NCI-H1436 treated with DMSO at 0.1 percent for 48 hours (cell line): ENCODE measurements around the gene GOLGA6L7.
"Not testable (repeated sequence)": the region's sequence is repeated elsewhere in the genome, so short reads cannot be mapped to it uniquely, and the experiment has no call there.

Experiments used
- DNase-seq: peaks from one replicate; lab custom pipeline; 2025; lab: John Stamatoyannopoulos, UW

The GOLGA6L7 gene

DNA sequence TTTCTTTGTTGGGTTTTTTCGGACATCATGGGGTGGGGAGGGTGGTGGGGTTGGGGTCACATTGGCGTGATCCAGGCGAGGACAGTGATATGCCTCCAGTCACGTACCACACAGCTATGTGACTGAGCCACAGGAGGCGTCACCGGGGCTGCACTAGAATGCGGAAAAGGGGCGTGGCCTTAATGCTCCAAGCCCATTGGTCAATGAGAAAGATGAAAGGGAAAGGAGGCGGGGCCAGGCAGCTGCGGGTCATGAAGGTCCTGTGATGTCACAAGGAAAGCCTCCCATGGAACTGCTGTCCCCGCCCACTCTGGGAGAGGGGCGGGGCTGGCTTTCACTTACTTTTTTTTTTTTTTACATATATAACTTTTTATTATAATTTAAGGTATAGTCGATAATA, at the start of gene GOLGA6L7:
Gene GOLGA6L7, minus strand, starts transcription at position 124 of the 400 bp plus-strand sequence. Its CDS starts 95 bp downstream, at position 29.
- DNase-seq: not testable (repeated sequence)

DNA sequence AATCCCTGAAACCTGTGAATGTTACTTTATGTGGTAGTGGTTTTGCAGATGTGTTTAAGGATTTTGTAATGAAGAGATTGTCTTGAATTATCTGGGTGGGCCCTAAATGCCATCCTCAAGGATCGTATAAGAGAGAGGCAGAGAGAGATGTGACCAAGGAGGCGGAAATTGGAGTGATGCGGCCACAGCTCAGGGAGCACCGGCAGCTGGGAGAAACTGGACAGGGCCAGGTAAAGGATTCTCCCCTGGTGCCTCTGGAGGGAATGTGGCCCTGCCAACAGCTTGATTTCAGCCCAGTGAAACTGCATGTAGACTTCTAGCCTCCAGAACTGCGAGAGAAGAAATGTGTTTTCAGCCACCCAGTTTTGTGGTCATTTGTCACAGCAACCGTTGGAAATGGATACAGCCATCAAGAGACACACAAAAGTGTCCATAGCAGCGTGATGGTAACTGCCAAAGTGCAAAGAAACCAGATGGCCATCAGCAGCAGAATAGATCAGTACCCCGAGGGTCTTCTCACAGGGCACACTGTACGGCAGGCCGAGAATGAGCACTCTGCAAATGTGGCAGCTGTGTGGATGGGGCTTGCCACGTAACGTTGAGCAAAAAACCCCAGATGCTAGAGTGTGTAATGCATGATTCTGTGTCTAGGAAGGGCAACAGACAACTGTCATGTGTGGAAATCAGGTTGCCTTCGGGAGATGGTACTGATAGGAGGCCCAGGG, 49.6 kb upstream of the GOLGA6L7 start:
- no peak for DNase-seq

- DNase-seq: no peak
Measured at GRCh38 chr15:28896951-28897350, 48.5 kb upstream of the GOLGA6L7 start.

- no peak for DNase-seq
Measured at GRCh38 chr15:28895566-28895965, 47.1 kb upstream of the GOLGA6L7 start.

DNA sequence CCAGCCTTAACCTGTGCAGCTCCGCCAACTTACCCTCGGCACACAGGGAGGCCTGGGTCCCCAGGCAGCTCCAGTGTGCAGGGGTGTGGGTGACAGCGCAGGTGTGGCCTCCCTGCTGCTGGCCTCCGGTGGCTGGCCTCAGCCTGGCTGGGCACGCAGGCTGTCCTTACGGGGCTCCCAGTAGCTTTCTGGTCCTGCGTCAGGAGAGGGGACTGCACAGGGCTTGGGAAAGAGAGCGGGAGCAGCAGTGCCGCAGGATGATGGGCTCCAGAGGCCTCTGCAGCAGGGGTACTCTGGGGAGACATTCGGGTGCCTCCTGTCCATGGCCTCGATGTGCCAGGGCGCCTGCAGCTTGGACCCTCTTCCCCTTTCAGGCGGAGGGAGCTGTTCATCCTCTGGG, 46.7 kb upstream of the GOLGA6L7 start:
- DNase-seq: no peak

DNA sequence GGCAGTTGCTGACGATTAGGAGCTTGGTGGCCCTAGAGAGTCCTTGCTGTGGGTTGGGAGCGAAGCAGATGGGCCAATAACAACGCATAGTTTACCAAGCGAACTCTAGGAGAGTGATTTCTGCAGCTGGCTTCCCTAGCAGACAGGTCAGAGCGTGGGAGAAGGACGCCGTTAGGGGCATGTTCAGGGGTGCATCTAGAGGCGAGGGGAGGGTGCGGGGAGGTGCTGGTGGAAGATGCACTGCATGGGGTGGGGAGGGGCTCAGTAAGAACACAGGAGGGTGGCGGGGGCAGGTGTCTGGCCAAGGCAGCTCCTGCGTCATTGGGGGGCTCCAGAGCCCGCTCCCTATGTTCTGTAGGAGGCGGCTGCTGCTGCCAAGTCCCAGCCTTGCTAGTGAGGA, 46.2 kb upstream of the GOLGA6L7 start:
- no peak for DNase-seq

GRCh38 chr15:28892789-28893610, 44.6 kb upstream of the GOLGA6L7 start:
- DNase-seq: no peak

DNA sequence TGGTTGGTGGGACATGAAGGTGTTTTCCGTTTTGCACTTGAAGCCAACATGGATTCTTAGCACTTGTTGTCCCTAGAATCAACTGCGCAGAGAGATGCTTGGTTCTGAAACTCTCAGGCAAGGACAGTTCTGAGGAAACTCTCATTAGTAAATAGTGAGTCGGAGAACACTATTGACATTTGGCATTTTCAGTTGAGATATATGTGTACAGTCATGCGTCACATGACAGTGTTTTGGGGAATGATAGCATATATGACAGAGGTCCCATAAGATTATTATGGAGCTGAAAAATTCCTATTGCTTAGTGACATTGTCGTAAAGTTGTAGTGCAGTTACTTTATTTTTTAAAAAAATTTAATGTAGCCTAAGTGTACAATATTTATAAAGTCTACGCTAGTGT, 43.1 kb upstream of the GOLGA6L7 start:
- no peak for DNase-seq

DNA sequence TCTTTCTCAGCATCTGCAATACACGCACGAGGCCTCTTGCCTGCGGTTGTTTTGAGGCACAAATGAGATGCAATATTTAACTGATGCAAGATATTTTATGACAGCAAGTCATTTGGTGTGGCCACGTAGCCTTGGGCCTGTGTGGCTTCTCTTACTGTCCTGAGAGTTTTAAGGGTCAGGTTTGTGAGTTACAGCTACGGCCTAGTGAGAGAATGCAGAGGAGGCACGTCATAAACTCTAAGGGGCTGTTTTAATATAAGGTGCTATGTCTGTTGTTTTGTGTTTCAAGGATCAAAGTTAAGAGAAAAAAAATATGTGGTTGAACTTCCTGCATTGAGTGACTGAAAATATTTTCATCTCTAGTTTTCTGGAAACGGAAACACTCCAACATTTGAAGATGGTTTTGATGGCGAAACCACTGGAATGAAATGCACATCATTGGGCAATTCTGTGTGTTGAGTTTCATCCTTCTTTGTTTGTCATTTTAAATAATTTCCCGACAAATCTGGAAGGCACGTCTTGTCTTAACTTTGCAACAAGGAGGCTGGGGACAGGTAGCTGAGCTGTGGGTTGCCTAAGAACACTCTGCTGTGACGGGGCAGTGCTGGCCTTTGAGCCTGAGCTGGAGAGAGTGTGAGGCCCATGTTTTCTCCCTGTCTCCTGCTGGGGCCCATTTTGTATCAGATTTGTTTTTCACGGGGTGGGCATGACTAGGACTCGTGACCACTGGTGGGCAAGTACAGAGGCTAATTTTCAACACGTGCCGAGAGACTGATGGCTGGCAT, 42.5 kb upstream of the GOLGA6L7 start:
- no peak for DNase-seq

DNA sequence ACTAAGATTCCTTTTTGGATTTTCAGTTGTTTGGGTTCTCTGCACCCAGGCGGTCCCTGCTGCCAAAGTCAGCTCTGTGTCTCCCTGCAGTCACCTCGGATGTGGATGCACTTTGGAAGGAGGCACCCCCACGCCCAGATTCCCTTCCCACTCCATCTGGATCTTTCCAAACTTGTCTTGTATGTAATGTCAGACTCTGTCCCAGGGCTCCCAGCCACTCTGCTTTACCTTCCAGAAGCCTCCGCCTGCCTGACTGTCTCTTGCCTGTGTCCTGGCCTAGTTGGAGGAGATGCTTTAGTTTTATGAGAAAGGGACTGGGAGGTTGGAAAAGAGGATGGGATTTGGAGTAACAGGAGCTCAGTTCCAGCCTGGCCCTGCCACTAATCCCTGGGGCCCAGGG, 41.8 kb upstream of the GOLGA6L7 start:
- not testable (repeated sequence) for DNase-seq

DNA sequence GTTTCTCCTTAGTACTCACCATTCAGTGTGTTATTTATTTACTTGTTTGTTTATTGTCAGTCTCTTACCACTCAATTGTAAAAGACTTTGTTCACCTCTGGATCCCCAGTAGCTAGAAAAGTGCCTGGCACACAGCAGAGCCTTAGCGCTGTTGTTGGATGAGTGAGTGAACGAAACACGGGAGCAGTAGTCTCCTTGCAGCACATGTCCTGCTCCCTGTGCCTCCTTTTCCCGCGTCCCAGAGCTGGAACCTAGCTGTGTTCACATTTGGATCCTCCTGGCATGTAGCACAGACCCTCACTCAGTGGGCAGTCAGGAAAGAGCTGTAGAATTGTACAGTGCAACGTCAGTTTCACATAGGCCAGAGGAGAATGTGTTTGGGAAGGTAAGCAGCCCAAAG, 41.4 kb upstream of the GOLGA6L7 start:
- not testable (repeated sequence) for DNase-seq

- no peak for DNase-seq
Measured at GRCh38 chr15:28889346-28889745, 40.9 kb upstream of the GOLGA6L7 start.

DNA sequence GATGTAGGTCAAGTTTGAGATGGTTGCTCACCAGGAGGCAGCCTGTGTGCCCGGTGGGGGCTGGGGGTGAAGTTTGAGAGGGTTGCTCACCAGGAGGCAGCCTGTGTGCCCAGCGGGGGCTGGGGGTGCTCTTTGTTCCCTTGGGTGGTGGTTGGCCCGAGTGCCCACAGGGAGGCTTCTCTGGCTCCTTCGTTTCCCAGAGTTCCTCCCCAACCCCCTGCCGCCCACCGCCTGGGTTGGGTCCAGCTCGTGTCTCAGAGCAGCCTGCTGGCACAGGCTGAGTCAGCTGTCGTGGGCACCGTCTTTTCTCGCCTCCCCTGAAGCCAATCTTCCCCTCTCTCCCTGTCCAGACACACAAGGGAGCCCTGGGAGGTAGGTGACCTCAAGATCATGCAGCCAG, 40.5 kb upstream of the GOLGA6L7 start:
- DNase-seq: no peak

GRCh38 chr15:28888302-28888894, 40.0 kb upstream of the GOLGA6L7 start:
- DNase-seq: no peak

- DNase-seq: no peak
Measured at GRCh38 chr15:28887339-28888174, 39.1 kb upstream of the GOLGA6L7 start.

GRCh38 chr15:28886431-28887338, 38.2 kb upstream of the GOLGA6L7 start:
- DNase-seq: no peak

DNA sequence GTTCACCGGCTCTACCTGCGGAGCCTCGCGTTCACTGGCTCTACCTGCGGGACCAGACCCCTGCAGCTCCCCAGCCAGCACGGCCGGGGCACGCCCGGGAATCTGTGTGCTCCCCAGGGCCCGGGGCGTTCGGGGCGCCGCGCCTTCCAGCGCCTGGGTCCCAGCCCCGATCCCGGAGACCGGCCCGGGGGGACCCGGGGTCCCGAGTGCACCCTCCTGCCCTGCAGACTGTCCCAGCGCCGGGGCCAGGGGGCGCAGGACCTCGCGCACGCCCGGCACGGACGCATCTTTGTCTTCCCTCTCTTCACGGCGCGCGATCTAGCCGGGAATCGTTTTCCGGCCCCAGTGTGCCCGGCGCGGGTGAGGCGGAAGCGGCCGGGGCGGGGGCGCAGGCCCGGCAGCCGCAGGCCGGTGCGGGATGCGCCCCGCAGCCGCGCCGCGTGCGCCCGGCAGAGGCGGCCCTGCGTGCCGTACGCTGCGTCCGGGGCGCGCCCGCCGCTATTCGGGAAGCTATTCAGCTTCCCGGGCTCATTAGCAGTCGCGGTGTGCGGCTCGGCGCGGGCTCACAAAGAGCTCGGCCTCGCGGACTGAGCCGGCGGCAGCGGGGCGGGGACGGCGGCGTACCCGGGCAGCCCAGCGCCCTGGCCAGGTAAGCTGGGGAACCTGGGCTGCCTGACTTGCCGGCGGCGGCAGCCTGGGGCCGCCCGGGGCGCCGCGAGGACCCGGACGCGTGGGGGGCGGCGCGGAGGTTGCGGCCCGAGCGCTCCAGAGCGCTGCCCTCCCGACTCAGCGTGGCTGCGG, 37.4 kb upstream of the GOLGA6L7 start, which contains the start of gene APBA2:
Gene APBA2, plus strand, starts transcription at position 345 of the 801 bp plus-strand sequence. CDS start 167,911 bp downstream, outside the sequence.
- no peak for DNase-seq

GRCh38 chr15:28885128-28885629, 36.7 kb upstream of the GOLGA6L7 start:
- no peak for DNase-seq
